ENCODE measurements around the gene RALGPS1. TPM values are rescaled to one million over a fixed set of nuclear protein-coding genes. Genes with fewer than 3 reads are reported as not detected.

RALGPS1 gene
- polyA plus RNA-seq, 1 of the 3 experiments (the other 2 are of a cell fraction), result 3.9 TPM

DNA sequence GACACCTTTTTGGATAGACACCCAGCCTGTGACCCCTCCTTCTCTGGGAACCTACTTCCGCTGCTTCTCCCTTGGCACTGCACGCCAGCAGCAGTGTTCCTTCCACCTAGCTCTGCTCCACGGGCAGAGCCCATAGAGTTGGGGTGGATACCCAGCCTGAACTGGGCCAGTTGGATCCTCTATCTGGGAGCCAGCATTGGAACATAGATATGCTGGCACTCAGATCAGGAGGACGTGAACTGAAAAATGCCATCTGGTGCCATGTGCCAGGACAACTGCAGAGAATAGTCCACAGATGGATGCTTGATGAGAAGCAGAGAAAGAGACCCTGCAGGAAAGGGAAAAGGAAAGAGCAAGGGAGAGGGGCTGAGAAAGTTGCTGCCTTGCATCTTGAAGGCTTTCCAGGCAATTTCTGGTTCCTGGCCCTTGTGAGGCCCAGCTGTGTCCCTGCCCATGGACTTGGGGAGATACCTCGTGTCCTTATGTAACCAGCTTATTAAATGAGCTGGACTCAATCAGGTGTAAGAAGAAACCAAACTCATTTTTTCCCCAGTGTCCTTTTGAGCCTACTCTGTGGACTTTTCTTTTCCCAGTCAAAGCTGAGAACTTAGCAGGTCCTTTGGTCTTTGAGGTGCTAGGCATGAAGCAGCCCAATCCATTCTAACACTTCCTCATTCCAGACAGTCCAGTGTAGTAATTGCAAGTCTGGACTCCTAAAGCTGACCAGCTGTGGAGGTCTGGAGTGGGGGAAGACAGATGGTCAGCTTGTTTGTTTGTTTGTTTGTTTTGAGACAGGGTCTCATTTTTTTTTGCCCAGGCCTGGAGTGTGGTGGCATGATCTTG lies 168.8 kb downstream of the RALGPS1 start:
- ChIA-PET POLR2A (no interaction called here), CTCF (interaction anchor here (1.0 to 1.9 kb wide), 3 partner anchors 7 to 142 kb away, joined by 3 to 6 read pairs (median 3); no protein-coding TSS in a partner anchor)
- Histone ChIP-seq H3K9me2 (no peaks in the 10 kb centered on the region), H3K27me3 (ENCODE audit: insufficient read depth) (no peaks in the 10 kb centered on the region), H3K4me3 (ENCODE audit: low read depth in 2 of 2, low read length in 1 of 2) (no peak overlapping the region), H3K79me2 (ENCODE audit: insufficient read depth) (no peaks in the 10 kb centered on the region), H4K20me1 (ENCODE audit: insufficient read depth) (no peaks in the 10 kb centered on the region), H3K9me3 (no peaks in the 10 kb centered on the region), H3K9ac (no peak overlapping the region), H3F3A (replicated peaks; ENCODE audit: insufficient read depth) (no peaks in the 10 kb centered on the region), H3K4me2 (no peak overlapping the region), H3K36me3 (replicated peaks in 1 of 2; ENCODE audit: control insufficient read depth in 1 of 2, insufficient read depth in 2 of 2, low read length in 1 of 2) (peaks cover 0 to 3% of the 10 kb centered on the region in 2 experiments), H2AFZ (ENCODE audit: low read depth) (no peak overlapping the region), H3K4me1 (ENCODE audit: control insufficient read depth in 1 of 2, insufficient read depth in 2 of 2, low read depth in 1 of 2, low read length in 1 of 2) (no peaks in the 10 kb centered on the region; a peak in 1 of 4 replicates), H3K27ac (ENCODE audit: low read depth in 2 of 2, low read length in 1 of 2) (no peak overlapping the region)
- TF ChIP-seq SIN3A (IDR thresholded peaks at IDR 0.05; ENCODE audit: borderline replicate concordance, low read depth, low read length) (no peak), FOSL2 (IDR thresholded peaks at IDR 0.05; ENCODE audit: borderline replicate concordance, low read depth) (no peak), SMC3 (IDR thresholded peaks at IDR 0.05; ENCODE audit: low read depth, low read length) (no peak), FOXM1 (IDR thresholded peaks at IDR 0.05; ENCODE audit: low read depth) (no peak), TEAD4 (IDR thresholded peaks at IDR 0.05; ENCODE audit: borderline replicate concordance, insufficient read depth) (no peak)
- TF ChIP-seq, protein P1, sequence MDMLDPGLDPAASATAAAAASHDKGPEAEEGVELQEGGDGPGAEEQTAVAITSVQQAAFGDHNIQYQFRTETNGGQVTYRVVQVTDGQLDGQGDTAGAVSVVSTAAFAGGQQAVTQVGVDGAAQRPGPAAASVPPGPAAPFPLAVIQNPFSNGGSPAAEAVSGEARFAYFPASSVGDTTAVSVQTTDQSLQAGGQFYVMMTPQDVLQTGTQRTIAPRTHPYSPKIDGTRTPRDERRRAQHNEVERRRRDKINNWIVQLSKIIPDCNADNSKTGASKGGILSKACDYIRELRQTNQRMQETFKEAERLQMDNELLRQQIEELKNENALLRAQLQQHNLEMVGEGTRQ (IDR thresholded peaks at IDR 0.05; ENCODE audit: borderline replicate concordance, low read depth, low read length), result no peak
- TF ChIP-seq, protein P2, sequence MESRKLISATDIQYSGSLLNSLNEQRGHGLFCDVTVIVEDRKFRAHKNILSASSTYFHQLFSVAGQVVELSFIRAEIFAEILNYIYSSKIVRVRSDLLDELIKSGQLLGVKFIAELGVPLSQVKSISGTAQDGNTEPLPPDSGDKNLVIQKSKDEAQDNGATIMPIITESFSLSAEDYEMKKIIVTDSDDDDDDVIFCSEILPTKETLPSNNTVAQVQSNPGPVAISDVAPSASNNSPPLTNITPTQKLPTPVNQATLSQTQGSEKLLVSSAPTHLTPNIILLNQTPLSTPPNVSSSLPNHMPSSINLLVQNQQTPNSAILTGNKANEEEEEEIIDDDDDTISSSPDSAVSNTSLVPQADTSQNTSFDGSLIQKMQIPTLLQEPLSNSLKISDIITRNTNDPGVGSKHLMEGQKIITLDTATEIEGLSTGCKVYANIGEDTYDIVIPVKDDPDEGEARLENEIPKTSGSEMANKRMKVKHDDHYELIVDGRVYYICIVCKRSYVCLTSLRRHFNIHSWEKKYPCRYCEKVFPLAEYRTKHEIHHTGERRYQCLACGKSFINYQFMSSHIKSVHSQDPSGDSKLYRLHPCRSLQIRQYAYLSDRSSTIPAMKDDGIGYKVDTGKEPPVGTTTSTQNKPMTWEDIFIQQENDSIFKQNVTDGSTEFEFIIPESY (IDR thresholded peaks at IDR 0.05; ENCODE audit: borderline replicate concordance, low read depth), result no peak
- TF ChIP-seq, protein P3, sequence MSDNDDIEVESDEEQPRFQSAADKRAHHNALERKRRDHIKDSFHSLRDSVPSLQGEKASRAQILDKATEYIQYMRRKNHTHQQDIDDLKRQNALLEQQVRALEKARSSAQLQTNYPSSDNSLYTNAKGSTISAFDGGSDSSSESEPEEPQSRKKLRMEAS (IDR thresholded peaks at IDR 0.05; ENCODE audit: low read depth), result no peak
- DNase-seq, result no peak
- WGBS (ENCODE audit: low lambda C conversion rate), result 81% methylated on average over 5 of the region's 5 CpGs

DNA sequence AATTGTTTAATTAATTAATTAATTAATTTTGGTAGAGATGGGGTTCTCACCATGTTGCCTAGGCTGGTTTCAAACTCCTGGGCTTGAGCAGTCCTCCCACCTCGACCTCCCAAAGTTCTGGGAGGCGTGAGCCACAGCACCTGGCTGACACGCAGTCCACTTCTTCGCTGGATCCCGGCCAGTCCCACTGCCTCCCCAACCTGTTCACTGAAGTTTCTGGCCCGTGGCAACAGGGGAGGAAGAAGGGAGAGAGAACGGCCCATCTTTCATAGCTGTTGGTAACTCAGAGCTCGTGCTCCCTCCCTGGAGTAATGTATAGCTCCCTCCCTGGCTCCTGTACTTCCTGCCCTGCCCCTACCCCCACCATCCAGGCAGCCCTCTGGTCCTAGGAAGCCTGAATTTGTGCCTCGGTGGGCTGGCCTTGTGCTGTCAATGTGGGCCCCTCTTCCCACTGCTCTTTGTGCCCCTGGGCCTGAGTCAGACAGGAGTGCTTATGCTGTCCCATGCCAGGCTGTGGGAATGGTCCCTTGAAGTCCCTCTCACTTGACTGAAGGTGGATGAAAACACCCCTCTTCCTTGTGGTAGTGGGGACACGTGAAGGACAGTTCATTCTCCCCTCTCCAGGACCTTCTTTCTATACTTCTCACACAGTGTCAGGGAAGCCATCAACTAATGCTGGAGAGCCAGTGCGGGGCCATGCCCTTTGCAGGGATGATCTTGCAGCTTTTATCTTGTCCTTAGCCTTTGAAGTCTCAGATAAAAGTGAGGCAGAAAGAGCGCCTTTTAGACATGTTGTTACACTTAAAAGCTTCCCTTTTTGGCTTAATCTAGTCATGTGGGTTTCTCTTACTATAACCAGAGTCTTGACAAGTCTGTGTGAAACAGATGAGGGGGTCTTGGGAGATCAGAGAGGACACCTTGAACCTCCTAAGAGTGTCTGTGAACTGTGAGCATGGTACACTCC lies 169.8 kb downstream of the RALGPS1 start:
- Histone ChIP-seq H3F3A (replicated peaks; ENCODE audit: insufficient read depth) (no peaks in the 10 kb centered on the region), H3K9me3 (no peaks in the 10 kb centered on the region), H3K9me2 (no peaks in the 10 kb centered on the region), H4K20me1 (ENCODE audit: insufficient read depth) (no peaks in the 10 kb centered on the region), H3K4me3 (ENCODE audit: low read depth in 2 of 2, low read length in 1 of 2) (no peak overlapping the region), H2AFZ (ENCODE audit: low read depth) (no peak overlapping the region), H3K79me2 (ENCODE audit: insufficient read depth) (no peaks in the 10 kb centered on the region), H3K27me3 (ENCODE audit: insufficient read depth) (no peaks in the 10 kb centered on the region), H3K27ac (ENCODE audit: low read depth in 2 of 2, low read length in 1 of 2) (no peak overlapping the region), H3K36me3 (replicated peaks in 1 of 2; ENCODE audit: control insufficient read depth in 1 of 2, insufficient read depth in 2 of 2, low read length in 1 of 2) (peaks cover 0 to 9% of the 10 kb centered on the region in 2 experiments), H3K4me1 (ENCODE audit: control insufficient read depth in 1 of 2, insufficient read depth in 2 of 2, low read depth in 1 of 2, low read length in 1 of 2) (no peaks in the 10 kb centered on the region; a peak in 1 of 4 replicates), H3K9ac (no peak overlapping the region), H3K4me2 (no peak overlapping the region)
- CTCF ChIA-PET, result interaction anchor here (0.7 to 1.9 kb wide), 3 partner anchors 11 to 144 kb away, joined by 3 to 6 read pairs (median 5); no protein-coding TSS in a partner anchor
- 84% methylated on average over 9 of the region's 12 CpGs for WGBS (ENCODE audit: low lambda C conversion rate)
- no peak for DNase-seq
- POLR2A ChIA-PET, result no interaction called here
- TF ChIP-seq SMC3 (IDR thresholded peaks at IDR 0.05; ENCODE audit: low read depth, low read length) (no peak), FOXJ3 (CRISPR knock-in tag; IDR thresholded peaks at IDR 0.05) (no peak), TEAD4 (IDR thresholded peaks at IDR 0.05; ENCODE audit: borderline replicate concordance, insufficient read depth) (no peak), RAD21 (IDR thresholded peaks at IDR 0.05; ENCODE audit: low read length) (no peak), NFIC (IDR thresholded peaks at IDR 0.05; ENCODE audit: borderline replicate concordance) (no peak), NRF1 (IDR thresholded peaks at IDR 0.05; ENCODE audit: low read depth, low read length) (no peak), JUND (IDR thresholded peaks at IDR 0.05) (no peak), FOSL2 (IDR thresholded peaks at IDR 0.05; ENCODE audit: borderline replicate concordance, low read depth) (no peak)
- TF ChIP-seq, protein P2 (IDR thresholded peaks at IDR 0.05; ENCODE audit: borderline replicate concordance, low read depth), result no peak
- TF ChIP-seq, protein P4, sequence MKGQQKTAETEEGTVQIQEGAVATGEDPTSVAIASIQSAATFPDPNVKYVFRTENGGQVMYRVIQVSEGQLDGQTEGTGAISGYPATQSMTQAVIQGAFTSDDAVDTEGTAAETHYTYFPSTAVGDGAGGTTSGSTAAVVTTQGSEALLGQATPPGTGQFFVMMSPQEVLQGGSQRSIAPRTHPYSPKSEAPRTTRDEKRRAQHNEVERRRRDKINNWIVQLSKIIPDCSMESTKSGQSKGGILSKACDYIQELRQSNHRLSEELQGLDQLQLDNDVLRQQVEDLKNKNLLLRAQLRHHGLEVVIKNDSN (IDR thresholded peaks at IDR 0.05; ENCODE audit: borderline replicate concordance, low read depth), result no peak
- TF ChIP-seq, protein P1 (IDR thresholded peaks at IDR 0.05; ENCODE audit: borderline replicate concordance, low read depth, low read length), result no peak
